ENCODE data around the gene ITPR1.

GRCh38 chr3:4634894-4635293 lies 141.7 kb downstream of the ITPR1 start:
- TF ChIP-seq, protein P1, sequence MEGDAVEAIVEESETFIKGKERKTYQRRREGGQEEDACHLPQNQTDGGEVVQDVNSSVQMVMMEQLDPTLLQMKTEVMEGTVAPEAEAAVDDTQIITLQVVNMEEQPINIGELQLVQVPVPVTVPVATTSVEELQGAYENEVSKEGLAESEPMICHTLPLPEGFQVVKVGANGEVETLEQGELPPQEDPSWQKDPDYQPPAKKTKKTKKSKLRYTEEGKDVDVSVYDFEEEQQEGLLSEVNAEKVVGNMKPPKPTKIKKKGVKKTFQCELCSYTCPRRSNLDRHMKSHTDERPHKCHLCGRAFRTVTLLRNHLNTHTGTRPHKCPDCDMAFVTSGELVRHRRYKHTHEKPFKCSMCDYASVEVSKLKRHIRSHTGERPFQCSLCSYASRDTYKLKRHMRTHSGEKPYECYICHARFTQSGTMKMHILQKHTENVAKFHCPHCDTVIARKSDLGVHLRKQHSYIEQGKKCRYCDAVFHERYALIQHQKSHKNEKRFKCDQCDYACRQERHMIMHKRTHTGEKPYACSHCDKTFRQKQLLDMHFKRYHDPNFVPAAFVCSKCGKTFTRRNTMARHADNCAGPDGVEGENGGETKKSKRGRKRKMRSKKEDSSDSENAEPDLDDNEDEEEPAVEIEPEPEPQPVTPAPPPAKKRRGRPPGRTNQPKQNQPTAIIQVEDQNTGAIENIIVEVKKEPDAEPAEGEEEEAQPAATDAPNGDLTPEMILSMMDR (IDR thresholded peaks at IDR 0.05): no peak
- no peak for TF ChIP-seq EP300 (IDR thresholded peaks at IDR 0.05; ENCODE audit: low read depth)
